GM11168 (cell line): ENCODE measurements around the gene PTGER4.
"Not testable (repeated sequence)": the region's sequence is repeated elsewhere in the genome, so short reads cannot be mapped to it uniquely, and the experiment has no call there.

Experiments used
- in situ Hi-C: fragments of 300-500 bp; cut with MboI; formaldehyde crosslinking; loops from one replicate; pipeline ENCODE4 v1.12.0; 2022; ENCODE audit warnings: low sequenced_read_pairs; ENCODE audit not compliant: unreplicated experiment

Gene PTGER4

DNA sequence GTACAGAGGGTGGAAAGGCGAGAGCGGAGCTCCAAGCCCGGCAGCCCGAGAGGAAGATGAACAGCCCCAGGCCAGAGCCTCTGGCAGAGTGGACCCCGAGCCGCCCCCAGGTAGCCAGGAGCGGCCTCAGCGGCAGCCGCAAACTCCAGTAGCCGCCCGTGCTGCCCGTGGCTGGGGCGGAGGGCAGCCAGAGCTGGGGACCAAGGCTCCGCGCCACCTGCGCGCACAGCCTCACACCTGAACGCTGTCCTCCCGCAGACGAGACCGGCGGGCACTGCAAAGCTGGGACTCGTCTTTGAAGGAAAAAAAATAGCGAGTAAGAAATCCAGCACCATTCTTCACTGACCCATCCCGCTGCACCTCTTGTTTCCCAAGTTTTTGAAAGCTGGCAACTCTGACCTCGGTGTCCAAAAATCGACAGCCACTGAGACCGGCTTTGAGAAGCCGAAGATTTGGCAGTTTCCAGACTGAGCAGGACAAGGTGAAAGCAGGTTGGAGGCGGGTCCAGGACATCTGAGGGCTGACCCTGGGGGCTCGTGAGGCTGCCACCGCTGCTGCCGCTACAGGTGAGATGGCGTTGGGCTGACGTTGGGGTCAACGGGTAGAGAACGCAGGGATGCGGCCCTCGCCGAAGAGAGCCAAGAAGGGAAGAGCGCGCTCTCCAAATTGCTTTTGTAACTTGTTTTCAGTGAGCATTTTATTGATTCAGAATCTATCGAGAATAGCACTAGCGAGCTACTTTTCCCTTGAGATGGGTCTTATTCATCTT is at the start of gene PTGER4:
TSS of gene PTGER4 (plus strand) at position 3 of the 769 bp plus-strand sequence. CDS start 1,079 bp downstream, outside the sequence.
- in situ Hi-C loops, result loop anchor here (25.0 kb wide), 2 partner anchors 968 to 1093 kb away; no protein-coding TSS in a partner anchor

DNA sequence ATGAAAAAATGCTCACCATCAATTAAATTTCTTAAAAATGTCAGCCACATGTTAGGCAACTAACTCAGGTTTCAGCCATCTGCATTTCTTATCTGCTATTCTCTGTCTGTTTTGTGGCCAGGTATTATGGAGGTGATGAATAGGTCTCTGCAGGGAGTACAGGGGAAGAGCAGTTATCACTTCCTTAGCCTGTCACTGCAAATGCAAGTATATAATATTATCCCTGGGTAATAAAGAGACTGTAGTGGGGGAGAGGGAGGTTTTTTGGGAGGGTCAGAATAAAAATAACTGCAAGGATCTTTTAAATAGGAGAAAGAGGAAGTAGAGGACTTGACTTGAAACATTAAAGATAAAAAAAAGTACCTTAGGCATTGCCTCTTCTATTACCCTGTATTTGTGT is 49.6 kb upstream of the PTGER4 start:
- in situ Hi-C loops, result no loop called here

DNA sequence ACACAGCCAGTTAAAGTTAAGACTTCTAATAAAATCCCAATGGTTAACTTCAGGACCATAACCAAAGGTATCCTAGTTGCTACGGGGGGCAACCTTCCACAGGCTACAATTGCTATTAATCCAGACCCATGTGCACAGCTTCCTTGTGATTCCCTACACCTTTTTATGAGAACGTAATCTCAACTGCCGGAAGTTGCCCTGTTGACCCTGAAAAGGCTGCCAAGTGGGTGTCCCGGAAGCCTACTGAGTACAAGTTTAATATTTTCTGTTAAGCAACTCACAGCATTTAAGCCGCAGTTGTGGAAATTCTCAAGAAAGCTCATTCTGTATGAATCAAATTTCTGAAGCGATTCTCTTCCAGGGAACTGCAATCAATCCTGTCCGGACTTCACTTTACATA is 48.5 kb upstream of the PTGER4 start:
- in situ Hi-C loops, result no loop called here

DNA sequence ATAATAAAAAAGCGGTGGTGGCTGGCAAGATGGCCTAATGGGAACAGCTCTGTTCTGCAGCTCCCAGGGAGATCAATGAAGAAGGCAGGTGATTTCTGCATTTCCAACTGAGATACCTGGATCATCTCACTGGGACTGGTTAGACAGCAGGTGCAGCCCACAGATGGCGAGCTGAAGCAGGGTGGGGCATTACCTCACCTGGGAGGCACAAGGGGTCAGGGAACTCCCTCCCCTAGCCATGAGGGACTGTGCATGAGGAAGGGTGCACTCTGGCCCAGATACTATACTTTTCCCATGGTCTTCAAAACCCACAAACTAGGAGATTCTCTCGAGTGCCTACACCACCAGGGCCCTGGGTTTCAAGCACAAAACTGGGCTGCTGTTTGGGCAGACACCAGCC is 45.6 kb upstream of the PTGER4 start:
- in situ Hi-C loops, result no loop called here

DNA sequence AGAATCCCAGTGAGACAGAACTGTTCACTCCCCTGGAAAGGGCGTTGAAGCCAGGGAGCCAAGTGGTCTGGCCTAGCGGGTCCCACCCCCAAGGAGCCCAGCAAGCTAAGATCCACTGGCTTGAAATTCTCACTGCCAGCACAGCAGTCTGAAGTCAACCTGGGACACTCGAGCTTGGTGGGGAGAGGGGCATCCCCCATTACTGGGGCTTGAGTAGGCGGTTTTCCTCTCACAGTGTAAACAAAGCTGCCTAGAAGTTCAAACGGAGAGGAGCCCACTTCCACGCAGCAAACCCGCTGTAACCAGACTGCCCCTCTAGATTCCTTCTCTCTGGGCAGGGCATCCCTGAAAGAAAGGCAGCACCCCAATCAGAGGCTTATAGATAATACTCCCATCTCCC is 45.1 kb upstream of the PTGER4 start:
- in situ Hi-C loops, result no loop called here

DNA sequence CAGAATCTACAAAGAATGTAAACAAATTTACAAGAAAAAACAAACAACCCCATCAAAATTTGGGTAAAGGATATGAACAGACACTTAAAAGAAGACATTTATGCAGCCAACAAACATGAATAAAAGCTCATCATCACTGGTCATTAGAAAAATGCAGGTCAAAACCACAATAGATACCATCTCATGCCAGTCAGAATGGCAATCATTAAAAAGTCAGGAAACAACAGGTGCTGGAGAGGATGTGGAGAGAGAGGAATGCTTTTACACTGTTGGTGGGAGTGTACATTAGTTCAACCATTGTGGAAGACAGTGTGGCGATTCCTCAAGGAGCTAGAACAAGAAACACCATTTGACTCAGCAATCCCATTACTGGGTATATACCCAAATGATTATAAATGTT is 40.2 kb upstream of the PTGER4 start:
- in situ Hi-C loops, result not testable (repeated sequence)

DNA sequence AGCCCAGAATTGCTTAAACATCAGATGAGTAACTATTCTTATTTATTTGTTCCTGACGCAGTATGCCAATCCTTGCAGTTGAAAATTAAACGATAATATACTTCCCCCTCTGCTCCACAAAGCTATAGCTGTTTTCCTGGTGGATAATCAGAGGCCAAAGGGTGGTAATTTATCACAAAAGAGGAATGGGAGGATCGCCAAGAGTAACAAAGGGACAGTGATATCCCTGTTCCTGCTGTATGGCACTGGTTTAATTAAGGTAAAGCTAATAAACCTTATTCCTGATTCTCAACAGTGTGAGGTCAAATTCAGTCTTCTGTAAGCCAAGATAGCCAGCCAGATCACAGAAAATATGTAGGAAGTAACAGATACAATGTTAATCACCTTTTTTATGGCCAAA is 33.4 kb upstream of the PTGER4 start:
- in situ Hi-C loops, result no loop called here

DNA sequence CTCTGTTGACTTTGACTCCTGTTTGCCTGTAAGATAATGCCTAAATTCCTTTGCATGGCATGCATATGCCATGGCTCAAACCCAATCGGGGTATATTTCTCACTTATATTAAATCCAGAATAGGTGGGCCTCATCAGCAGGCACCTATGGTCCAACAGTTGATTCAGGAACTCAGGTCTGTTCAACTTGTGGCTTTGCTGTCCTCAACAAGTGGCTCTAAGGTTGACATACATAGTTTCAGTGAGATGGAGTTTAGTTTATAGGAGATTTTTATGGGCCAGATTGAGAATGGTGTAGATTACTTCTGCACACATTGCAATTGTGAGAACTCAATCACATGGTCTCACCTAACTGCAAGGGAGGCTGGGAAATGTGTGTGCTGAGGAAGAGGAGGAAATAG is 31.6 kb upstream of the PTGER4 start:
- in situ Hi-C loops, result no loop called here

DNA sequence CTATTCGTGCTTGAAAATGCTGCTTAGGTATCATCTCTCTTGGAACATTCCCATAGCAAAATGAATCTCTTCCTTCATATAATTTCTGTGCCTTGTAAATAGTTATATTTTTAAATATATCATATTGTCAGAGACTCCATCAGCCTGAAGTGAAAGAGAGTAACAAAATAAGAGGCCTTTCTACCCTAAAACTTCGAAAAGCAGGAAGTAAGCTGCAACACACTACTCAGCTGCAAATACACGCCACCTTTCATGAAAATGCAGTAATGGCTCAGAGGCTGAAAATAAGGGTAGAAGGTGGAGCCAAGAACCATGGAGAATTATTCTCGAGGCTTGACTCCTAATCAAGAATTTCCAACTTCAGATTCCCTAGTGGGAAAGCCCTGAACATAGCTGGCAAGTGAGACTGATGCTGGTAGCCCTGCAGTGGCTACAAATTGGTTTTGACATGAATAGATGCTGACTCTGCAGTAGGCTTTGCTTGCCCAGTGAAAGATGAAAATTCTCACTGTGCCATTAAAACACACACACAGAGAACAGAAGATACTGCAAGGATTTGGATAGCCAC is 30.2 kb upstream of the PTGER4 start:
- in situ Hi-C loops, result loop anchor here (25.0 kb wide), 1 partner anchor 162 kb away; no protein-coding TSS in a partner anchor

DNA sequence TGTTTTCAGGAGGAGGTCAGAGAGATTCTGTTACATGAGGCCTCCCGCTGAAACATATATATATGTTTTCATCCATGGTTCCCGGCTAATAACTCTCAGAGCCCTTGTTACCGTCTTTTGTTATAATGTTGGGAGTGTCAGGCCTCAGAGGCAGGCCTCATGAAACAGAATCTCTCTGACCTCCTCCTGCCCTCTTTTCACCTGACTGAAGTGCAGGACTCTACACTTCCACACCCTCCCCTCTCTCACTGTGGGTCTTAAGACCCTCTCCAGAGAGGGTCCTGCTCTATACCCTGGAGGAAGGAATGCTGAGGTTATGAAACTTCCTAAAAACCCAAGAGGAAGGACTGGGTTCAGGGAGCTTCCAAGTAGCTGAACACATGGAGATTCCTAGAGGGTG is 28.5 kb upstream of the PTGER4 start:
- in situ Hi-C loops, result loop anchor here (25.0 kb wide), 1 partner anchor 164 kb away; no protein-coding TSS in a partner anchor

DNA sequence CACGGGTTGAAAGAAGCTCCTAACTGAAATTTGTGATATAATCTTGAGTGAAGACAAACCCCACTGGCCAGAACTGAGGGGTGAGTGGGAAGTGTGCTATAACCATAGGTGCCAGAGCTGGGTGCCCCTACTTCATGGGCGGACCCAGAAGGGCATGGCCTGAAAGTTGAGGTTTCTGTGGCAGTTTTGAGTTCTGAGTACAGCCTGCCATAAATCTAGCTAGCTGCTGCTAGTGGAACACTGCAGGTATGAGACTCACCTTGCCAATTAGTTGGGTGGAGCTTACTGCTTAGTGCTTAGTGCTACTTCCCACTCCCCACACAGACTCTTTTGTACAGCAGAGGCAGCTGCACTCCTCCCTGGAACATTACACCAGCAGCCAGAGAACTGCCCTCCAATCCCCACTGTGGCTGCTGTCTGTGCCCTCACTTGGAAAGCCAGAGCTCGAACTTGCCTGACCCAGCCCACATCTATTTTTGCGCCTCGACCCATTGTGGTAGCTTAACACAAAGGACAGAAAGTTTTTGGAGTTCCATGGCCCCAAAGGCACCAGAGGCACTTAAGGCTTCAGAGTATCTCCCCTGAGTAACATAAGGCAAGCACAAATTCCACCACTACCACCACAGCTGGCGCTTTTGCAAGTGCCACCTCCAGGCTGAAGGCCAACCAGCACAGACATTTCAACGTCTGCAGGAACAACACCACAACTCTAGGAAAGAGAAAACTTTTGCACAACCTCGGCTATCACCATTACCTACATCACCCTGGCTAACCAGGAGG is 27.1 kb upstream of the PTGER4 start:
- in situ Hi-C loops, result loop anchor here (25.0 kb wide), 1 partner anchor 165 kb away; no protein-coding TSS in a partner anchor

DNA sequence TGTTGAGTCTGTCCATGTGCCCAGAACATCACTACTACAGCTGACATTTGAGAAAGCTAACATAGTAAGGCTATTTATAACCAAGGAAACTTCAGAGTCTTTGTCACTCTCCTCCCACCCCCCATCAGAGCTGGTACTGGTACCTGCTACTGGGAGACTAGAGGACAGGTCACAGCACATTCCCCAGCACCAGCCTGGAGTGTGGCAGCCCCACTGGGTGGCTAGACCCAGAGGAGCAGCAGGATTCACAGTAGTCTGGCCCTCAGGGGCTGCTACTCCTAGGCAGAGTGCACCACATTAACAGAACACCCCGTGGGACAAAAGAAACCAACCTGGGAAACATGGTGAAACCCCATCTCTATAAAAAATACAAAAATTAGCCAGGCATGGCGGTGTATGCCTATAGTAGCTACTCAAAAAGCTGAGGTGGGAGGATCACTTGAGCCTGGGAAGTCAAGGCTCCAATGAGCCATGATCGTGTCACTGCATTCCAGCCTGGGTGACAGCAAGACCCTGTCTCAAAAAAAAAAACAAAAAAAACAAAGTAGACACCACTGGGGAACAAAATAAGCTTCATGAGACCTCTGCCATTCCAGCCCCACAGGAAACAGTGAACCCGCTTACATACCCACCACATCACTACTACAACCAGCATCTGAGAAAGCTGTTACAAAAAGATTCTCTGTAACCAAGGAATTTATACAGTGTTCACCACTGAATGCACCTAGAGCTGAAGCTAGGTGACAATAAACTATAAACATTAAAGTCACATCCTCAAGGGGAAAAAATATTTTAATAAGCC is 26.3 kb upstream of the PTGER4 start:
- in situ Hi-C loops, result loop anchor here (25.0 kb wide), 1 partner anchor 166 kb away; no protein-coding TSS in a partner anchor

DNA sequence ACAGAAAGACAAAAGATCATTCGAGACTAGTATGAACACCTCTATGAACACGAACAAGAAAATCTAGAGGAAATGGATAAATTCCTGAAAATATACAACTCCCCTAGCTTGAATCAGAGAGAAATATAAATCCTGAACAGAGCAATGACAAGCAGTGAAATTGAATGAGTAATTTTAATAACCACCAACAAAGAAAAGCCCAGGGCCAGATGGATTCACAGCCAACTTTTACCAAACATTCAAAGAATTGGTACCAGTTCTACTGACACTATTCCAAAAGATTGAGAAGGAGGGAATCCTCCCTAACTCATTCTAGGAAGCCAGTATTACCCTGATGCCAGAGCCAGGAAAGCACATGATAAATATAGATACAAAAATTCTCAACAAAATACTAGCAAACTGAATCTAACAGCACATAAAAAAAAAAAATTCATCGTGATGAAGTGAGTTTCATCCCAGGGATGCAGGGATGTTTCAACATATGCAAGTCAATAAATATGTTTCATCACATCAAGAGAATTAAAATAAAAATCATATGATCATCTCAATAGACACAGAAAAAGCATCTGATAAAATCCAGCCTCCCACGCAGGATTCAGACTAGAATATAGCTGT is 25.2 kb upstream of the PTGER4 start:
- in situ Hi-C loops, result loop anchor here (25.0 kb wide), 1 partner anchor 167 kb away; no protein-coding TSS in a partner anchor

DNA sequence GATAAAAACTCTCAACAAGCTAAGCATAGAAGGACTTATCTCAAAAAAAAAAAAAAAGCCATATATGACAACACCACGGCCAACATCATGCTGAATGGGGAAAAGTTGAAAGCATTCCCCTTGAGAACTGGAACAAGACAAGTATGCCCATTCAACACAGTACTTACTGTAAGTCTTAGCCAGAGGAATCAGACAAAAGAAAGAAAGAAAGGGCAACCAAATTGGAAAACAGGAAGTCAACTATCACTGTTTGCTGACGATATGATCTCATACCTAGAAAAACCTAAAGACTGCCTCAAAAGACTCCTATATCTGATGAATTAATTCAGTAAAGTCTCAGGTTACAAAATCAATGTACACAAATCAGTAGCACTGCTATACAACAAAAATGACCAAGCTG is 24.6 kb upstream of the PTGER4 start:
- in situ Hi-C loops, result loop anchor here (25.0 kb wide), 1 partner anchor 168 kb away; no protein-coding TSS in a partner anchor

DNA sequence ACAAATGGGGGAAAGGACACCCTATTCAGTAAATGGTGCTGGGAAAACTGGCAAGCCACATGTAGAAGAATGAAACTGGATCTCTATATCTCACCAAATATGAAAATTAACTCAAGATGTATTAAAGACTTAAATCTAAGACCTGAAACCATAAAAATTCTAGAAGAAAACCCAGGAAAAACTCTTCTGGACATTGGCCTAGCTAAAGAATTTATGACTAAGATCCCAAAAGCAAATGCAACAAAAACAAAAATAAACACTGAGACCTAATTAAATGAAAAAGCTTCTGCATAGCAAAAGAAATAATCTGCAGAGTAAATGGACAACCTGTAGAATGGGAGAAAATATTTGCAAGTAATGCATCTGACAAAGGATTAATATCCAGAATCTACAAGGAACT is 23.6 kb upstream of the PTGER4 start:
- in situ Hi-C loops, result loop anchor here (25.0 kb wide), 1 partner anchor 169 kb away; no protein-coding TSS in a partner anchor

DNA sequence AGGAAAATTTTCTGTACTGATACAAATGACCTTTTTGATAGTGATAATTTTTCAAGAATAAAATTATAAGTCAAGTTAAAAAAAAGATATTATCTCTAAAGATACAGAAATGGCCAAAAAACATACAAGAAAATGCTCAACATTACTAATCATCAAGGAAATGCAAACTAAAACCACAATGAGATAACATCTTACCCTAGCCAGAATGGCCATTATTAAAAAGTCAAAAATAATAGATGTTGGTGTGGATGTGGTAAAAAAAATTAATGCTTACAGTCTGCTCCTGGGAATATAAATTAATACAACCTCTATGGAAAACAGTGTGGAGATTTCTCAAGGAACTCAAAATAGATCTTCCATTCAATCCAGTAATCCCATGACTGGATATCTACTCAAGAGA is 22.9 kb upstream of the PTGER4 start:
- in situ Hi-C loops, result loop anchor here (25.0 kb wide), 1 partner anchor 169 kb away; no protein-coding TSS in a partner anchor

DNA sequence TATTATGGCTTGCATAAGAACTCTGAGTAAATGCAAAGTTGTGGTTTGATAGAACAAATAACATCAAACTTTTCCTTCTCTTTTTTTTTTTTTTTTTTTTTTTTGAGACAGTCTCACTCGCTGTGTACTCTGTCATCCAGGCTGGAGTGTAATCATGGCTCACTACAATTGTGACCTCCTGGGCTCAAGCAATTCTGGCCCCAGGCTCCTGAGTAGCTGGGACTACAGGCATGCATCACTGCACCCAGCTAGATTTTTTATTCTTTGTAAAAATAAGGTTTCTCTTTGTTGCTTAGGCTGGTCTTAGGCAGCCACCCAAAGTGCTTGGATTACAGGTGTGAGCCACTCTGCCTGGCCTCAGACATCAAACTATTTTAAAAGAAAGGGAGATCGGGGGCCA is 19.0 kb upstream of the PTGER4 start:
- in situ Hi-C loops, result loop anchor here (25.0 kb wide), 1 partner anchor 173 kb away; no protein-coding TSS in a partner anchor

DNA sequence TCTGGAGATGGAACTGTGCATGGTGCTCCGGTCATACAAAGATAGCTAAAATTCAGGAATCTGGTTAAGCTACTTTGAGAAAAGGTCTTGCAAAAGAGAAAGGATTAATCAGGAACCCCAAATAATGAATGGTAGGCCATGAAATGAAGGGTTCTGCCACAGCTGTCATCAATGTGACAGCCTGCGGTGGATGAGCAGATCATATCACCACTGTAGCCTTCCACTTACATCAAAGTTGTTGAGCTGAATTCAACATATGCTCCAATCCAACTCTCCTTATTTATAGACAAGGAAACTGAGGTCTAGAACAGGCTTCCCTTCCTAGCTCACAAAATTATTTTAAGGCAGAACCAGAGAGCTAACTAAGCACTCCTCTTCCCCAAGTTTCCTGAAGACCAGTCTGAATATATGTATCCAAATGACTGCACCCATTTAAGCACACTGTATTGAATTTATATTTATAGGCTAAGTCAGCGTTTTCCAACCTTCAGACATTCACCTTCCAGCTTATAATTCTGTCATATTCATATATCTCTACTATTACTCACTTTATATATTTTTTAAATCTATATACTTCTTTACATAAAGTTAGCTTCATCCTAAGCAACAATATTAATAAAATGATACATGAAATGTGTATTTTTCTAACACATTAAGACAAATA is 13.9 kb upstream of the PTGER4 start:
- in situ Hi-C loops, result loop anchor here (25.0 kb wide), 1 partner anchor 178 kb away; no protein-coding TSS in a partner anchor

DNA sequence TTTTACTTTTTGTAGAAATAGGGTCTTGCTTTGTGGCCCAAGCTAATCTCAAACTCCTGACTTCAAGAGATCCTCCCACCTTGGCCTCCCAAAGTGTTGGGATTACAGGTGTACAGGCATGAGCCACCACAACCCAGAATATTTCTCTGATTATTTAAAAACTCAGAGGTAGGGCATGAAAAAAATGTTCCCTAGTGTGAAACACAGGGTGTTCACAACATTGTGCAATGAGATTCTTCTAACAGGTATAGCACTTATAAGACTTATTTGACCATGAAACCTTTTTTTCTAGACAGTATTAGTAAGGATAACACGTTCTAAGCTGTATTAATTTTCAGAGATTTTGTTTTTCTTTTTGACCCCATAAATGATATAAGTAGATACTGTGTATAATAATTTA is 13.1 kb upstream of the PTGER4 start:
- in situ Hi-C loops, result loop anchor here (25.0 kb wide), 1 partner anchor 179 kb away; no protein-coding TSS in a partner anchor
